Panc1 (cell line): ENCODE results near the gene ECI2. TPM values are rescaled to one million over a fixed set of nuclear protein-coding genes. Genes with fewer than 3 reads are reported as not detected.

Experiments
- ATAC-seq: fragments of 200-7000 bp; cut with Tn5 transposase; 2 replicates; pipeline ENCODE4 v1.9.1; 2020; ENCODE audit warnings: mild to moderate bottlenecking, moderate library complexity
- BruUV-seq: library from RNA; stranded (reverse); fragments of 400-500 nt; replicated peaks from 2 replicates; lab custom pipeline; 2021; lab: Mats Ljungman, UMichigan
- CTCF ChIA-PET: fragments of 300-600 bp; sonication (Branson Sonifier 250); formaldehyde crosslinking; loops from one replicate; lab custom pipeline; 2022; ENCODE audit warnings: antibody characterized with exemption; lab: Charles Lee
- POLR2A ChIA-PET: fragments of 300-600 bp; sonication (Branson Sonifier 250); formaldehyde crosslinking; loops from one replicate; lab custom pipeline; 2022; ENCODE audit warnings: antibody characterized with exemption; lab: Charles Lee
- DNase-seq: peaks from one replicate; pipeline ENCODE4 v3.0.0-alpha.2; 2010; ENCODE audit warnings: low read depth, low spot score
- H3K27ac ChIP-seq: 2 replicates; pipeline ENCODE4 v1.5.1; 2011; ENCODE audit warnings: mild to moderate bottlenecking, low read length, inconsistent platforms
- H3K27me3 ChIP-seq: fragments of 200-500 bp; sonication (Bioruptor generic); 2 replicates; pipeline ENCODE4 v1.6.0; 2014; ENCODE audit warnings: low read length, inconsistent platforms; ENCODE audit not compliant: control insufficient read depth, insufficient read depth
- H3K36me3 ChIP-seq: fragments of 200-500 bp; sonication (Bioruptor generic); 2 replicates; pipeline ENCODE4 v1.5.1; 2014; ENCODE audit warnings: inconsistent platforms, mild to moderate bottlenecking, low read length, moderate library complexity; ENCODE audit not compliant: control insufficient read depth, insufficient read depth
- H3K4me1 ChIP-seq: 2 replicates; pipeline ENCODE4 v1.5.1; 2011; ENCODE audit warnings: inconsistent platforms, mild to moderate bottlenecking, low read length, moderate library complexity; ENCODE audit not compliant: control insufficient read depth, insufficient read depth
- H3K4me3 ChIP-seq, 2 experiments: 2 replicates each; pipeline ENCODE4 v1.5.1; 2011 to 2012; ENCODE audit warnings: low read depth in 2 of 2, low read length in 2 of 2, mild to moderate bottlenecking in 2 of 2, inconsistent platforms in 1 of 2, moderate library complexity in 1 of 2
- H3K9me3 ChIP-seq: fragments of 200-500 bp; sonication (Bioruptor generic); 2 replicates; pipeline ENCODE4 v1.5.1; 2014; ENCODE audit warnings: low read depth, mild to moderate bottlenecking, inconsistent platforms, low read length, moderate library complexity; ENCODE audit not compliant: control insufficient read depth, insufficient read depth
- POLR2AphosphoS5 ChIP-seq: IDR thresholded peaks from 2 replicates; pipeline ENCODE4 v1.6.1; 2012; ENCODE audit warnings: mild to moderate bottlenecking, low read depth, low read length, moderate library complexity
- SIN3A ChIP-seq: IDR thresholded peaks from 2 replicates; pipeline ENCODE4 v1.6.1; 2012; ENCODE audit warnings: low read depth, mild to moderate bottlenecking, low read length, moderate library complexity, borderline replicate concordance; ENCODE audit not compliant: insufficient read depth
- TCF7L2 ChIP-seq: IDR thresholded peaks from 2 replicates; pipeline ENCODE4 v1.6.1; 2011; ENCODE audit warnings: mild to moderate bottlenecking, low read depth, low read length, inconsistent platforms
- in situ Hi-C: cut with HindIII; loops from 2 replicates; pipeline ENCODE4 v1.10.0; 2016; ENCODE audit warnings: low sequenced_read_pairs, low pct_unique_long_range_greater_than_20kb
- intact Hi-C: fragments of 100-400 bp; cut with micrococcal nuclease; formaldehyde crosslinking; loops from one replicate; pipeline ENCODE4 v1.10.0; 2022; ENCODE audit not compliant: unreplicated experiment
- total RNA-seq: library from RNA; stranded (reverse); gene quantifications from one replicate; pipeline ENCODE4 v1.2.1, GENCODE V29; 2021; ENCODE audit not compliant: unreplicated experiment
- TF ChIP-seq, protein P1 (sequence below): fragments of 450-650 bp; IDR thresholded peaks from 2 replicates; pipeline ENCODE4 v1.5.1; 2017; ENCODE audit warnings: mild to moderate bottlenecking
- TF ChIP-seq, protein P2 (sequence below), 2 experiments: IDR thresholded peaks; 2 replicates each; pipeline ENCODE4 v1.6.1; 2011 to 2012; ENCODE audit warnings: low read depth in 2 of 2, control low read depth in 1 of 2, low read length in 1 of 2, mild to moderate bottlenecking in 1 of 2, moderate library complexity in 1 of 2; ENCODE audit not compliant: insufficient read depth in 1 of 2

The ECI2 gene
- total RNA-seq, 1 experiment from 2014 or later = 34.5 TPM

DNA sequence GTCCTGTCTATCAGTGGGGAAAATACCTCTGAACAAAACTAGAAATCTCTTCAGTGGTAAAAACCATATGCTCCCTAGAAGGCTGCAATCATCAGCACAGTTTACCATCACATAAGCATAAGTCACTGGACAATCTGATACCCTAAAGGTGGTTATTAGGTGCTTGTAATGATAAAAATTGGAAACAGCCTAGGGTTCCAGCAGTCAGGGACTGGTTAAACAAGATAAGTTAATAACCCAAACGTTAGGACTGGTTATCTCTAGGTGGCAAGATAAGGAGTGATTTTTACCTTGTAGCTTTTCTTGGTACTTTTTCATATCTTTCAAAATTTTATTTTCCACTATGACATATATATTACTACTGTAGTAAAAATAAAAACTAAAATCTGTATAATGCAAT, 11.0 kb downstream of the ECI2 start:
- BruUV-seq = no TSS peak
- Histone ChIP-seq H3K27ac (no peak overlapping the region), H3K4me1 (no peaks in the 10 kb centered on the region), H3K36me3 (peaks cover 9% of the 10 kb centered on the region), H3K9me3 (no peaks in the 10 kb centered on the region), H3K27me3 (no peaks in the 10 kb centered on the region), H3K4me3 (no peak overlapping the region)
- in situ Hi-C loops (no loop called here), intact Hi-C loops (no loop called here)
- ChIA-PET POLR2A (no interaction called here), CTCF (no interaction called here)
- DNase-seq (no peak), ATAC-seq (no peak)
- no peak for TF ChIP-seq POLR2AphosphoS5
- TF ChIP-seq SIN3A = no peak

DNA sequence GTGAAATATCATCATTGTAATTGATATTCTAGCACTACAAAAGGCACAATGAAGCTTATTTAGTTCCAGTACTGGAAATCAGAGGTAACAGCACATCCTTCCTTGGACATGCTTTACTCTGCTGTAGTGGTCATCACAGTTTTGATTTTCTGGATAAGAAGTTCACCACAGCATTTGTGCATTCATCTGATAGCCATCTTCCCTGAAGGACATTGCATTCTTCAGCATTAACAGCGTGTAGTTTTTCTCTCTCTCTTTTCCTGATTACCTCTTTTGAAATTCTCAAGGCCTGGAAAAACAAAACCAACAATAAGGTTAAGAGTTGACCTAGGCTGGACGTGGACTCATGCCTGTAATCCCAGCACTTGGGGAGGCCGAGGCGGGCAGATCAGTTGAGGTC, 19.6 kb downstream of the ECI2 start:
- H3K4me1 ChIP-seq = no peaks in the 10 kb centered on the region
- in situ Hi-C loops = no loop called here
- H3K27me3 ChIP-seq = no peaks in the 10 kb centered on the region
- no peaks in the 10 kb centered on the region for H3K9me3 ChIP-seq
- intact Hi-C loops = no loop called here
- H3K36me3 ChIP-seq = peaks cover 2% of the 10 kb centered on the region
- ChIA-PET POLR2A (no interaction called here), CTCF (no interaction called here)
- no peak overlapping the region for H3K27ac ChIP-seq
- H3K4me3 ChIP-seq = no peak overlapping the region
- TF ChIP-seq, protein P1, sequence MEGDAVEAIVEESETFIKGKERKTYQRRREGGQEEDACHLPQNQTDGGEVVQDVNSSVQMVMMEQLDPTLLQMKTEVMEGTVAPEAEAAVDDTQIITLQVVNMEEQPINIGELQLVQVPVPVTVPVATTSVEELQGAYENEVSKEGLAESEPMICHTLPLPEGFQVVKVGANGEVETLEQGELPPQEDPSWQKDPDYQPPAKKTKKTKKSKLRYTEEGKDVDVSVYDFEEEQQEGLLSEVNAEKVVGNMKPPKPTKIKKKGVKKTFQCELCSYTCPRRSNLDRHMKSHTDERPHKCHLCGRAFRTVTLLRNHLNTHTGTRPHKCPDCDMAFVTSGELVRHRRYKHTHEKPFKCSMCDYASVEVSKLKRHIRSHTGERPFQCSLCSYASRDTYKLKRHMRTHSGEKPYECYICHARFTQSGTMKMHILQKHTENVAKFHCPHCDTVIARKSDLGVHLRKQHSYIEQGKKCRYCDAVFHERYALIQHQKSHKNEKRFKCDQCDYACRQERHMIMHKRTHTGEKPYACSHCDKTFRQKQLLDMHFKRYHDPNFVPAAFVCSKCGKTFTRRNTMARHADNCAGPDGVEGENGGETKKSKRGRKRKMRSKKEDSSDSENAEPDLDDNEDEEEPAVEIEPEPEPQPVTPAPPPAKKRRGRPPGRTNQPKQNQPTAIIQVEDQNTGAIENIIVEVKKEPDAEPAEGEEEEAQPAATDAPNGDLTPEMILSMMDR = no peak
- TF ChIP-seq, protein P2, sequence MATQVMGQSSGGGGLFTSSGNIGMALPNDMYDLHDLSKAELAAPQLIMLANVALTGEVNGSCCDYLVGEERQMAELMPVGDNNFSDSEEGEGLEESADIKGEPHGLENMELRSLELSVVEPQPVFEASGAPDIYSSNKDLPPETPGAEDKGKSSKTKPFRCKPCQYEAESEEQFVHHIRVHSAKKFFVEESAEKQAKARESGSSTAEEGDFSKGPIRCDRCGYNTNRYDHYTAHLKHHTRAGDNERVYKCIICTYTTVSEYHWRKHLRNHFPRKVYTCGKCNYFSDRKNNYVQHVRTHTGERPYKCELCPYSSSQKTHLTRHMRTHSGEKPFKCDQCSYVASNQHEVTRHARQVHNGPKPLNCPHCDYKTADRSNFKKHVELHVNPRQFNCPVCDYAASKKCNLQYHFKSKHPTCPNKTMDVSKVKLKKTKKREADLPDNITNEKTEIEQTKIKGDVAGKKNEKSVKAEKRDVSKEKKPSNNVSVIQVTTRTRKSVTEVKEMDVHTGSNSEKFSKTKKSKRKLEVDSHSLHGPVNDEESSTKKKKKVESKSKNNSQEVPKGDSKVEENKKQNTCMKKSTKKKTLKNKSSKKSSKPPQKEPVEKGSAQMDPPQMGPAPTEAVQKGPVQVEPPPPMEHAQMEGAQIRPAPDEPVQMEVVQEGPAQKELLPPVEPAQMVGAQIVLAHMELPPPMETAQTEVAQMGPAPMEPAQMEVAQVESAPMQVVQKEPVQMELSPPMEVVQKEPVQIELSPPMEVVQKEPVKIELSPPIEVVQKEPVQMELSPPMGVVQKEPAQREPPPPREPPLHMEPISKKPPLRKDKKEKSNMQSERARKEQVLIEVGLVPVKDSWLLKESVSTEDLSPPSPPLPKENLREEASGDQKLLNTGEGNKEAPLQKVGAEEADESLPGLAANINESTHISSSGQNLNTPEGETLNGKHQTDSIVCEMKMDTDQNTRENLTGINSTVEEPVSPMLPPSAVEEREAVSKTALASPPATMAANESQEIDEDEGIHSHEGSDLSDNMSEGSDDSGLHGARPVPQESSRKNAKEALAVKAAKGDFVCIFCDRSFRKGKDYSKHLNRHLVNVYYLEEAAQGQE (IDR thresholded peaks at IDR 0.05; ENCODE audit: insufficient read depth in 1 of 2, low read depth in 2 of 2, low read length in 1 of 2) = no peak
- TF ChIP-seq SIN3A (no peak), POLR2AphosphoS5 (no peak), TCF7L2 (no peak)
- DNase-seq = no peak
- ATAC-seq = no peak
- BruUV-seq = no TSS peak

DNA sequence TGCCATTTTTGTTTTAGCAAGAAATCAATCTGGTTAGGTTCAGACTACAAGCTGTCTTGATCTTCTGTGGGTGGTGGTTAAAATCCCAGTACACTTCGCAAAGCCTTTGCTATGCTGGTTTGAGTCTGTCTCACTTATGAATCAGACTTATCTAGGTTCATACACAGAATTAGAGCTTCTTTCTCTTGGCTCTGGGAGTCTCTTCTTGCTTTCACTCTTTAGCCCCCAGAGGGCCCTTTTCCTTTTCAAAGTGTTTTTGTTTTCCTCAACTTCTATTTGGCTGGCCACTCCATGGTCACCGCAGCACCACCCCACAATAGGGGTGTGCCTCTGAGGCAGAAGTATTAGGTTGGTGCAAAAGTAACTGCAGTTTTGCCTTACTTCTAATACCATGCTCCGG, 21.3 kb downstream of the ECI2 start:
- no peak for ATAC-seq
- no peak for DNase-seq
- H3K4me1 ChIP-seq = no peaks in the 10 kb centered on the region
- no peaks in the 10 kb centered on the region; the same call in none of the 2 replicates for H3K36me3 ChIP-seq
- TF ChIP-seq POLR2AphosphoS5 (no peak), SIN3A (no peak), TCF7L2 (no peak)
- TF ChIP-seq, protein P2 (IDR thresholded peaks at IDR 0.05; ENCODE audit: insufficient read depth in 1 of 2, low read depth in 2 of 2, low read length in 1 of 2) = no peak
- TF ChIP-seq, protein P1 = no peak
- no peaks in the 10 kb centered on the region for H3K27me3 ChIP-seq
- no peak overlapping the region for H3K4me3 ChIP-seq
- ChIA-PET POLR2A (interaction anchor here (0.6 kb wide), 1 partner anchor 26 kb away, joined by 3 read pairs; no protein-coding TSS in a partner anchor), CTCF (no interaction called here)
- in situ Hi-C loops = no loop called here
- no peak overlapping the region for H3K27ac ChIP-seq
- intact Hi-C loops = no loop called here
- BruUV-seq = no TSS peak
- H3K9me3 ChIP-seq = no peaks in the 10 kb centered on the region
